HG02852 (cell line): ENCODE measurements around the gene FILIP1L.

ENCODE experiments used
- ATAC-seq: cut with Tn5 transposase; IDR thresholded peaks from one replicate; pipeline ENCODE4 v1.9.1; 2021; ENCODE audit warnings: mild to moderate bottlenecking, moderate library complexity; ENCODE audit not compliant: unreplicated experiment

The FILIP1L gene

GRCh38 chr3:99818818-99819217 lies 295.5 kb downstream of the FILIP1L start:
- ATAC-seq: no peak

- peak; percentile 97 for ATAC-seq
Measured at GRCh38 chr3:99817437-99818240, 296.7 kb downstream of the FILIP1L start, which contains the start of gene CMSS1. Gene CMSS1, plus strand, starts transcription at chr3:99817862.

GRCh38 chr3:99817047-99817436 lies 297.3 kb downstream of the FILIP1L start:
- ATAC-seq: no peak

- ATAC-seq: no peak
Measured at GRCh38 chr3:99810403-99810802, 303.9 kb downstream of the FILIP1L start.

GRCh38 chr3:99809565-99809964 lies 304.7 kb downstream of the FILIP1L start:
- ATAC-seq: no peak

GRCh38 chr3:99808163-99808794 lies 306.0 kb downstream of the FILIP1L start:
- peak; percentile 83 for ATAC-seq

GRCh38 chr3:99805160-99805559 lies 309.1 kb downstream of the FILIP1L start:
- ATAC-seq: no peak

- ATAC-seq: no peak
Measured at GRCh38 chr3:99803297-99803696, 311.0 kb downstream of the FILIP1L start.

GRCh38 chr3:99799422-99799821 lies 314.9 kb downstream of the FILIP1L start:
- no peak for ATAC-seq

- ATAC-seq: no peak
Measured at GRCh38 chr3:99795573-99795972, 318.7 kb downstream of the FILIP1L start.

GRCh38 chr3:99794485-99794884 lies 319.8 kb downstream of the FILIP1L start:
- no peak for ATAC-seq

GRCh38 chr3:99789011-99789721 lies 325.1 kb downstream of the FILIP1L start:
- peak; percentile 90 for ATAC-seq
